GM04504 (cell line): ENCODE data around the gene CDKN2AIPNL.
A peak's percentile ranks its signal among the peaks of the same experiment; 100 is the strongest.
"Not testable (repeated sequence)": the region's sequence is repeated elsewhere in the genome, so short reads cannot be mapped to it uniquely, and the experiment has no call there.

Source experiments
- DNase-seq: peaks from one replicate; pipeline ENCODE4 v3.0.0-alpha.2; 2012; ENCODE audit warnings: low read depth

CDKN2AIPNL gene

GRCh38 chr5:134437847-134438581 is 26.3 kb upstream of the CDKN2AIPNL start:
- DNase-seq, result peak; percentile 62

GRCh38 chr5:134437340-134437846 is 25.7 kb upstream of the CDKN2AIPNL start:
- DNase-seq, result no peak

GRCh38 chr5:134436523-134437339 is 25.1 kb upstream of the CDKN2AIPNL start:
- peak; percentile 86 for DNase-seq

GRCh38 chr5:134435560-134435959 is 23.9 kb upstream of the CDKN2AIPNL start:
- DNase-seq, result no peak

- no peak for DNase-seq
Measured at GRCh38 chr5:134432677-134433359, 21.1 kb upstream of the CDKN2AIPNL start.

- DNase-seq, result no peak
Measured at GRCh38 chr5:134432174-134432573, 20.5 kb upstream of the CDKN2AIPNL start.

- DNase-seq, result no peak
Measured at GRCh38 chr5:134430001-134430569, 18.4 kb upstream of the CDKN2AIPNL start.

- DNase-seq, result no peak
Measured at GRCh38 chr5:134427540-134428041, 15.9 kb upstream of the CDKN2AIPNL start.

GRCh38 chr5:134426361-134426760 is 14.7 kb upstream of the CDKN2AIPNL start:
- DNase-seq, result no peak

- DNase-seq, result no peak
Measured at GRCh38 chr5:134423376-134423775, 11.7 kb upstream of the CDKN2AIPNL start.

- DNase-seq, result no peak
Measured at GRCh38 chr5:134422791-134423365, 11.2 kb upstream of the CDKN2AIPNL start.

GRCh38 chr5:134421038-134421437 is 9.4 kb upstream of the CDKN2AIPNL start:
- not testable (repeated sequence) for DNase-seq

- DNase-seq, result no peak
Measured at GRCh38 chr5:134420343-134420742, 8.7 kb upstream of the CDKN2AIPNL start.

GRCh38 chr5:134418958-134419357 is 7.3 kb upstream of the CDKN2AIPNL start:
- DNase-seq, result no peak

- no peak for DNase-seq
Measured at GRCh38 chr5:134417707-134418106, 6.0 kb upstream of the CDKN2AIPNL start.

- no peak for DNase-seq
Measured at GRCh38 chr5:134413046-134413445, 1.4 kb upstream of the CDKN2AIPNL start.

GRCh38 chr5:134411228-134411545 is 494 bp downstream of the CDKN2AIPNL start:
- DNase-seq, result no peak

- DNase-seq, result no peak
Measured at GRCh38 chr5:134410822-134411221, 859 bp downstream of the CDKN2AIPNL start.

- DNase-seq, result no peak
Measured at GRCh38 chr5:134409321-134409720, 2.4 kb downstream of the CDKN2AIPNL start.

GRCh38 chr5:134406390-134406789 is 5.3 kb downstream of the CDKN2AIPNL start:
- DNase-seq, result no peak

GRCh38 chr5:134403951-134404350 is 7.7 kb downstream of the CDKN2AIPNL start:
- DNase-seq, result no peak
